Measurements from ENCODE around the gene KRTAP29-1.
"Not testable (repeated sequence)": the region's sequence is repeated elsewhere in the genome, so short reads cannot be mapped to it uniquely, and the experiment has no call there.

Gene KRTAP29-1

DNA sequence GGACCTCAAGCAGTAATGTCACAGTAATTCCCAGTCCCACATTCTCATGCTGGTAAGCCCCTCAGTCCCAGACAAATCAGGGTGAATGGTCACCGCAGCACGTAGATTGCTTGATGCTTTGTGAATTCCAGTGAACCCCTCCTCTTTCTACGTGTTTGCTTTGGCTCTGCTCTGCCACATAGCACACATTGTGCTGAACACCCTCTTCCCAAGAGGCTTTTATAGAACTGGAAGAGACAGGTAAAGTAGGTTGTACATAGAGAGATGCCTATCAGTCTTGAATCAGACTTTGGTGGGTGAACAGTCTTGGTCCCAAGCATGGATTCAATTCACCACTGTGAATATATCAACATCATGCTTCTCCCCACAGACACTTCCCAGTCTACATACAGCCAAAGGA is 38.1 kb downstream of the KRTAP29-1 start:
- Histone ChIP-seq H3K4me3 (no peak overlapping the region), H3K9me3 (no peaks in the 10 kb centered on the region), H3K36me3 (replicated peaks) (no peaks in the 10 kb centered on the region), H3K4me1 (no peaks in the 10 kb centered on the region), H3K27me3 (ENCODE audit: low read depth) (peaks cover 2% of the 10 kb centered on the region; the same call in 1 of the 2 replicates)
- in situ Hi-C loops (cut with MboI; ENCODE audit: low sequenced_read_pairs) = no loop called here
- no peak for DNase-seq (ENCODE audit: low spot score in 2 of 2)

DNA sequence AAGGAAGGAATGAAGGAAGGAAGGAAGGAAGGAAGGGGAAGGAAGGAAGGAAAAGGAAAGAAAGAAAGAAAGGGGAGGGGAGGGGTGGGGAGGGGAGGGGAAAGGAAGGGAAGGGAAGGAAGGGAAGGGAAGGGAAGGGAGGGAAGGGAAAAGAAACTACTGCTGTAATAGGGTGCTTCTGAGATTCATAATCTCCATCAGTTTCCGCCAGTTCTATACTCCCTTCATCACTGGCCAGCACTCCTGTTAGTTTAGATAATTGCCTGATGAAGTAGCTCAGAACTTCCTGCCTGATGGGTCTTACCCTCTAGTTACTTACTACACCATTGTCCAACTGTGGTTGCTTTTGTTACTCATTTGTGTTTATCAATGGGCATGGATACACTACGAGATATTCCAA is 39.4 kb downstream of the KRTAP29-1 start:
- H3K36me3 ChIP-seq (replicated peaks) = no peaks in the 10 kb centered on the region
- peaks cover 6% of the 10 kb centered on the region for H3K27me3 ChIP-seq (ENCODE audit: low read depth)
- DNase-seq (ENCODE audit: low spot score in 2 of 2) = no peak
- no peak overlapping the region for H3K4me3 ChIP-seq
- in situ Hi-C loops (cut with MboI; ENCODE audit: low sequenced_read_pairs) = no loop called here
- H3K9me3 ChIP-seq = no peaks in the 10 kb centered on the region
- no peaks in the 10 kb centered on the region for H3K4me1 ChIP-seq

DNA sequence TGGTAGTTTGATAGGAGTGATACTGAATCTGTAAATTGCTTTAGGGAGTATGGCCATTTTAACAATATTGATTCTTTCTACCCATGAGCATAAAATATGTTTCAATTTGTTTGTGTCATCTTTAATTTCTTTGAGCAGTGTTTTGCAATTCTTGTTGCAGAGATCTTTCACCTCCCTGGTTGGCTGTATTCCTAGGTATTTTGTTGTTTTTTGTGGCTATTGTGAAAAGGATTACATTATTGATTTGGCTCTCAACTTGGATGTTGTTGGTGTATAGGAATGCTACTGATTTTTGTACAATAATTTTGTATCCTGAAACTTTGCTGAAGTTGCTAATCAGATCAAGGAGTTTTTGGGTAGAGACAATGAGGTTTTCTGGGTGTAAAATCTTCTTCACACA is 44.2 kb downstream of the KRTAP29-1 start:
- no peaks in the 10 kb centered on the region for H3K9me3 ChIP-seq
- H3K4me1 ChIP-seq = no peaks in the 10 kb centered on the region
- in situ Hi-C loops (cut with MboI; ENCODE audit: low sequenced_read_pairs) = no loop called here
- H3K4me3 ChIP-seq = no peak overlapping the region
- no peaks in the 10 kb centered on the region for H3K36me3 ChIP-seq (replicated peaks)
- no peak for DNase-seq (ENCODE audit: low spot score in 2 of 2)
- H3K27me3 ChIP-seq (ENCODE audit: low read depth) = peaks cover 13% of the 10 kb centered on the region

DNA sequence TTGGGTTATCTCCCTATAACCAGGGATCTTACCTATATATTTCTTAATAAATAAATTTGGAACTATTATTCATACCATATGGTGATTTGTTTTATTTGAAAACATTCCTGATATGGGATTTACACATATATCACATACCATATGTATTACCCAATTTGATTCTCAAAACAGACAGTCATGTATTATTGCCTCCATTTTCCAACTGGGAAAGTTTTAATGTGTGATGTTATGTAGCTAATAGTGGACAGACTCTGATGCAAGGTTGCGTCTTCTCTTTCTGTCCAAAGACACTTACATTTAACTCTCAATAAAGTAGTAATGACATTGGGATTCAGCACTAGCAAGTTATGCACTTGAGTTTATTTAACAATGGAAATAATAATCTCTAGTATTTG is 46.4 kb downstream of the KRTAP29-1 start:
- peaks cover 19% of the 10 kb centered on the region for H3K27me3 ChIP-seq (ENCODE audit: low read depth)
- no peaks in the 10 kb centered on the region for H3K36me3 ChIP-seq (replicated peaks)
- no peaks in the 10 kb centered on the region for H3K4me1 ChIP-seq
- in situ Hi-C loops (cut with MboI; ENCODE audit: low sequenced_read_pairs) = no loop called here
- no peaks in the 10 kb centered on the region for H3K9me3 ChIP-seq
- no peak overlapping the region for H3K4me3 ChIP-seq
- no peak for DNase-seq (ENCODE audit: low spot score in 2 of 2)

DNA sequence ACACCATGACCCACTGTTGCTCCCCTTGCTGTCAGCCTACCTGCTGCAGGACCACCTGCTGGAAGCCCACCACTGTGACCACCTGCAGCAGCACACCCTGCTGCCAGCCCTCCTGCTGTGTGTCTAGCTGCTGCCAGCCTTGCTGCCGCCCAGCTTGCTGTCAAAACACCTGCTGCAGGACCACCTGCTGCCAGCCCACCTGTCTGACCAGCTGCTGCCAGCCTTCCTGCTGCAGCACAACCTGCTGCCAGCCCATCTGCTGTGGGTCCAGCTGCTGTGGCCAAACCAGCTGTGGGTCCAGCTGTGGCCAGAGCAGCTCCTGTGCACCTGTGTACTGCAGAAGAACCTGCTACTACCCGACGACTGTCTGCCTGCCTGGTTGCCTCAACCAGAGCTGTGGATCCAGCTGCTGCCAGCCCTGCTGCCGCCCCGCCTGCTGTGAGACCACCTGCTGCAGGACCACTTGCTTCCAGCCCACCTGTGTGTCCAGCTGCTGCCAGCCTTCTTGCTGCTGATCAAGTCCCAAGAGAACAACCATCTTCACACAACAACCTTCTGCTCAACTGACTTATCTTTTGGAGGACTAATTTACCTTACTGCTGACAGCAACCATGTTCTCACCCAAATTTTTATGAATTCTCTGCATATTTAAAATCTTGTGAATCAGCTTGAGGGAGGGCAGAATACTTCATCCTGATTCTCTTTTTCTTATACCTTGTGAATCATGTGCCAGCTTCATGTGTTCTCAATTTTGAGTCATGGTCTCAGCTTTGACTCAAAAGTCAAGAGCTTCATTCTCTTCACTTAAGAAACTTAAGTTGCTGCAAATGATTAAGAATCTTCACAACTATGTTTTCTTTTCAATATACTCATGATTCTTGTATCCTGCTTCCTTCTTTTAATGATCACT is 47.0 kb downstream of the KRTAP29-1 start, which contains the start of gene KRTAP9-9:
Gene KRTAP9-9, plus strand, starts transcription at position 4 of the 910 bp plus-strand sequence.
- peaks cover 23% of the 10 kb centered on the region for H3K27me3 ChIP-seq (ENCODE audit: low read depth)

DNA sequence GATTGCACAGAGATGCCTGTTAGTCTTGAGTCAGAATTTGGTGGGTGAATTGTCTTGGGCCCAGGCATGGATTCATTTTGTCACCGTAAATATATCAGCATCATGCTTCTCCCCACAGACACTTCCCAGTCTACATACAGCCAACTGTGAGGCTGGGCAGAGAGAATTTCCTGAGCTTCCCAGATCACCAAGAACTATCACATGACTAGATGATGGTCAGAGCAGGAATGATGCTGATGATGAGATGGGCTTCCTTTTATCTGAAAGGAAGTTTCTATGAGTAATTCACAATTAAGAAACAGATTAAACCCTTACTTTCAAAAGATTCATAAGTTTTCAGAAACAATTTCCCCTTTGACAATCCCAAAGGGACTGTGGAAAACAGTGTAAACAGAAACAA is 47.8 kb downstream of the KRTAP29-1 start:
- Histone ChIP-seq H3K36me3 (replicated peaks) (no peaks in the 10 kb centered on the region), H3K4me3 (no peak overlapping the region), H3K4me1 (no peaks in the 10 kb centered on the region), H3K9me3 (no peaks in the 10 kb centered on the region), H3K27me3 (ENCODE audit: low read depth) (peaks cover 24% of the 10 kb centered on the region)
- DNase-seq (ENCODE audit: low spot score in 2 of 2) = no peak
- in situ Hi-C loops (cut with MboI; ENCODE audit: low sequenced_read_pairs) = no loop called here

More for the DNA sequence above, 47.0 kb downstream of the KRTAP29-1 start, which contains the start of gene KRTAP9-9:
- H3K4me1 ChIP-seq; DNase-seq (ENCODE audit: low spot score in 2 of 2); H3K9me3 ChIP-seq; in situ Hi-C loops (cut with MboI; ENCODE audit: low sequenced_read_pairs); H3K36me3 ChIP-seq (replicated peaks); H3K4me3 ChIP-seq: not testable (repeated sequence)

Measured in HAP-1 (cell line).